A549 (cell line): ENCODE results near the gene KREMEN1. TPM values are rescaled to one million over a fixed set of nuclear protein-coding genes. Genes with fewer than 3 reads are reported as not detected.

ENCODE experiments used
- ATAC-seq, 2 experiments: fragments of 200-7000 bp in 1 of 2; fragments of >200 bp in 1 of 2; cut with Nextera tagmentation in 1 of 2; cut with Tn5 transposase in 1 of 2; 3 replicates each; pipeline versions ENCODE4 v1.8.0 to v1.9.1; 2018 to 2020; ENCODE audit warnings: mild to moderate bottlenecking in 1 of 2, moderate library complexity in 1 of 2
- CTCF ChIA-PET: fragments of 300-600 bp; sonication (Branson Sonifier 250); formaldehyde crosslinking; extraction: SDS; loops from one replicate; lab custom pipeline; 2021; ENCODE audit warnings: antibody characterized with exemption, inconsistent platforms; lab: Yijun Ruan, JAX
- POLR2A ChIA-PET: fragments of 350-600 bp; formaldehyde crosslinking; extraction: SDS; loops from one replicate; lab custom pipeline; 2021; ENCODE audit warnings: antibody characterized with exemption, inconsistent platforms; lab: Yijun Ruan, JAX
- DNase-seq, 2 experiments: peaks; one replicate each; pipeline versions ENCODE4 v3.0.0 to v3.0.0-alpha.2; 2011 to 2016; ENCODE audit warnings: low read depth in 1 of 2, low spot score in 1 of 2
- FAIRE-seq: peaks from 2 replicates; lab custom pipeline; 2011; peaks lifted over from hg19 to GRCh38; lab: Jason Lieb, UNC
- H3K27ac ChIP-seq, 2 experiments: fragments of >200 bp; sonication (Bioruptor Twin); formaldehyde crosslinking; 3 replicates each; pipeline ENCODE4 v1.5.1; 2016 to 2017
- H3K4me1 ChIP-seq: fragments of >200 bp; sonication (Bioruptor Twin); formaldehyde crosslinking; 3 replicates; pipeline ENCODE4 v1.6.1; 2016
- H3K4me2 ChIP-seq: fragments of >200 bp; sonication (Bioruptor Twin); formaldehyde crosslinking; 3 replicates; pipeline ENCODE4 v1.6.1; 2016
- H3K4me3 ChIP-seq: fragments of >200 bp; sonication (Bioruptor Twin); formaldehyde crosslinking; 3 replicates; pipeline ENCODE4 v1.5.1; 2016
- H3K9me3 ChIP-seq: fragments of >200 bp; sonication (Bioruptor Twin); formaldehyde crosslinking; 3 replicates; pipeline ENCODE4 v1.6.1; 2016
- BCL3 ChIP-seq: fragments of >200 bp; sonication (Bioruptor Twin); formaldehyde crosslinking; IDR thresholded peaks from 3 replicates; pipeline ENCODE4 v1.6.1; 2016
- BHLHE40 ChIP-seq: IDR thresholded peaks from 2 replicates; pipeline ENCODE4 v1.6.1; 2012; ENCODE audit warnings: low read depth, low read length, inconsistent platforms
- CTCF ChIP-seq: fragments of >200 bp; sonication (Bioruptor Twin); formaldehyde crosslinking; IDR thresholded peaks from 3 replicates; pipeline ENCODE4 v1.5.1; 2016
- E2F6 ChIP-seq: IDR thresholded peaks from 2 replicates; pipeline ENCODE4 v1.6.1; 2012; ENCODE audit warnings: low read depth, borderline replicate concordance
- EHMT2 ChIP-seq: fragments of 200-600 bp; sonication (generic); IDR thresholded peaks from 2 replicates; pipeline ENCODE4 v1.6.1; 2016; ENCODE audit warnings: antibody characterized with exemption, low read depth, mild to moderate bottlenecking, moderate library complexity
- EP300 ChIP-seq, 2 experiments: fragments of >200 bp; sonication (Bioruptor Twin); formaldehyde crosslinking; IDR thresholded peaks; 2 replicates in 1 of 2; 3 replicates in 1 of 2; pipeline ENCODE4 v1.6.1; 2016 to 2017
- ESRRA ChIP-seq: fragments of 150-350 bp; IDR thresholded peaks from 2 replicates; pipeline ENCODE4 v1.6.1; 2014; ENCODE audit warnings: mild to moderate bottlenecking, low read length, borderline replicate concordance
- HDAC2 ChIP-seq: fragments of 200-600 bp; sonication (generic); IDR thresholded peaks from 2 replicates; pipeline ENCODE4 v1.6.1; 2016
- HES2 ChIP-seq: fragments of >200 bp; sonication (Bioruptor Twin); formaldehyde crosslinking; IDR thresholded peaks from 2 replicates; pipeline ENCODE4 v1.6.1; 2016
- HOXB13 ChIP-seq: fragments of 250-450 bp; sonication (Bioruptor Pico); IDR thresholded peaks from 2 replicates; pipeline ENCODE4 v1.5.0; 2020; ENCODE audit warnings: low read depth, mild to moderate bottlenecking, moderate library complexity
- JUNB ChIP-seq: fragments of >200 bp; sonication (Bioruptor Twin); formaldehyde crosslinking; IDR thresholded peaks from 2 replicates; pipeline ENCODE4 v1.6.1; 2016
- KDM5A ChIP-seq: fragments of 200-600 bp; sonication (generic); IDR thresholded peaks from 2 replicates; pipeline ENCODE4 v1.6.1; 2016; ENCODE audit warnings: antibody characterized with exemption, mild to moderate bottlenecking
- NPAS2 ChIP-seq: fragments of 250-450 bp; sonication (Bioruptor Pico); IDR thresholded peaks from 2 replicates; pipeline ENCODE4 v1.8.0; 2022; ENCODE audit warnings: mild to moderate bottlenecking, moderate library complexity, borderline replicate concordance
- PHF8 ChIP-seq: fragments of 200-600 bp; sonication (generic); IDR thresholded peaks from 2 replicates; pipeline ENCODE4 v1.6.1; 2016; ENCODE audit warnings: low read depth, mild to moderate bottlenecking, antibody characterized with exemption, moderate library complexity, borderline replicate concordance
- POLR2AphosphoS2 ChIP-seq: conservative IDR thresholded peaks from 2 replicates; pipeline ENCODE4 v1.6.1; 2012; ENCODE audit warnings: low read length, improper control_type of control experiment, inconsistent platforms
- RAD21 ChIP-seq, 2 experiments: fragments of >200 bp in 1 of 2; sonication (Bioruptor Twin) in 1 of 2; formaldehyde crosslinking in 1 of 2; IDR thresholded peaks in 1 of 2; conservative IDR thresholded peaks in 1 of 2; 2 replicates in 1 of 2; 3 replicates in 1 of 2; pipeline ENCODE4 v1.6.1; 2012 to 2018; ENCODE audit warnings: inconsistent platforms in 1 of 2
- RNF2 ChIP-seq: fragments of 200-600 bp; sonication (generic); IDR thresholded peaks from 2 replicates; pipeline ENCODE4 v1.6.1; 2016; ENCODE audit warnings: low read depth, mild to moderate bottlenecking, antibody characterized with exemption, moderate library complexity, borderline replicate concordance
- SMC3 ChIP-seq: fragments of >200 bp; sonication (Bioruptor Twin); formaldehyde crosslinking; IDR thresholded peaks from 3 replicates; pipeline ENCODE4 v1.6.1; 2018; ENCODE audit warnings: inconsistent platforms
- ZNF302 ChIP-seq: fragments of 250-450 bp; sonication (Bioruptor Pico); IDR thresholded peaks from 2 replicates; pipeline ENCODE4 v1.9.0; 2021; ENCODE audit warnings: inconsistent platforms, mild to moderate bottlenecking, moderate library complexity
- WGBS: methylation state at CpG from one replicate; pipeline ENCODE4 v1.1.6; 2017; ENCODE audit errors: missing lambda C conversion rate; 5-methylcytosine and 5-hydroxymethylcytosine counted together
- polyA plus RNA-seq, 4 experiments: library from polyadenylated mRNA; depleted of rRNA in 3 of 4; stranded (reverse); fragments of >200 nt; fragmentation: RNase III in 1 of 4; extraction: RNeasy Plus Mini Kit Qiagen cat#74134 plus additional on column Dnase treatment in 1 of 4; gene quantifications; 2 replicates in 3 of 4; 3 replicates in 1 of 4; pipeline ENCODE4 v1.2.3, GENCODE V29; 2011 to 2017

KREMEN1 gene
- polyA plus RNA-seq, 2 of the 4 experiments (the other 2 are of a cell fraction), result 1.7 to 2.5 TPM

- 0% methylated on average over 1 of the region's 9 CpGs for WGBS
- FAIRE-seq (no peak), DNase-seq (no peak), ATAC-seq (no peak)
- no peaks in the 10 kb centered on the region for H3K9me3 ChIP-seq
- TF ChIP-seq EP300 (IDR thresholded peaks at IDR 0.05), result no peak
- no peak for TF ChIP-seq EHMT2
- no peak for TF ChIP-seq KDM5A
- no peak for TF ChIP-seq HOXB13
- no peak for TF ChIP-seq POLR2AphosphoS2
- no peak for TF ChIP-seq RAD21 (conservative IDR thresholded peaks at IDR 0.05 in 1 of 2, IDR thresholded peaks at IDR 0.05 in 1 of 2)
- no peak for TF ChIP-seq HES2
- H3K27ac ChIP-seq, result no peak overlapping the region
- no peak overlapping the region for H3K4me3 ChIP-seq
- no peaks in the 10 kb centered on the region for H3K4me1 ChIP-seq
- CTCF ChIA-PET, result interaction anchor here (3.0 kb wide), 1 partner anchor 32 kb away, joined by 11 read pairs; no protein-coding TSS in a partner anchor
- H3K4me2 ChIP-seq, result no peak overlapping the region
- POLR2A ChIA-PET, result no interaction called here
Observed at GRCh38 chr22:29213493-29213892, 140.7 kb downstream of the KREMEN1 start.

GRCh38 chr22:29214232-29214631, 141.4 kb downstream of the KREMEN1 start:
- no peak for TF ChIP-seq BCL3
- no peak for TF ChIP-seq E2F6
- TF ChIP-seq HDAC2, result no peak
- no peak for TF ChIP-seq ESRRA
- no peak for TF ChIP-seq CTCF
- TF ChIP-seq ZNF302 (CRISPR knock-in tag), result no peak
- H3K9me3 ChIP-seq, result no peaks in the 10 kb centered on the region
- H3K4me2 ChIP-seq, result no peak overlapping the region
- no peaks in the 10 kb centered on the region for H3K4me1 ChIP-seq
- ATAC-seq (no peak), FAIRE-seq (no peak), DNase-seq (no peak)
- no peak overlapping the region for H3K27ac ChIP-seq
- CTCF ChIA-PET, result interaction anchor here (1.9 to 3.0 kb wide), 2 partner anchors 16 to 31 kb away, joined by 4 to 11 read pairs; no protein-coding TSS in a partner anchor
- 69% methylated on average over 6 of the region's 6 CpGs for WGBS
- H3K4me3 ChIP-seq, result no peak overlapping the region
- POLR2A ChIA-PET, result no interaction called here

- Histone ChIP-seq H3K4me3 (no peak overlapping the region), H3K27ac (no peak overlapping the region), H3K4me2 (no peak overlapping the region), H3K9me3 (no peaks in the 10 kb centered on the region), H3K4me1 (peaks cover 3% of the 10 kb centered on the region)
- 72% methylated on average over 10 of the region's 14 CpGs for WGBS
- ChIA-PET CTCF (interaction anchor here (0.6 to 3.0 kb wide), 4 partner anchors 10 to 1227 kb away, joined by 3 to 11 read pairs (median 4); partner anchors contain the start of gene EMID1), POLR2A (no interaction called here)
- ATAC-seq (no peak), FAIRE-seq (no peak), DNase-seq (no peak)
- TF ChIP-seq JUNB, result no peak
- no peak for TF ChIP-seq CTCF
- no peak for TF ChIP-seq SMC3
- TF ChIP-seq RNF2, result no peak
- TF ChIP-seq NPAS2 (CRISPR knock-in tag), result no peak
- TF ChIP-seq PHF8, result no peak
- no peak for TF ChIP-seq BHLHE40
Observed at GRCh38 chr22:29215012-29215860, 142.4 kb downstream of the KREMEN1 start.
